A549 (cell line): Measurements from ENCODE around the gene SEMA6B.

Experiments used
- CTCF ChIP-seq: fragments of >200 bp; sonication (Bioruptor Twin); formaldehyde crosslinking; IDR thresholded peaks from 3 replicates; pipeline ENCODE4 v1.5.1; 2016
- EP300 ChIP-seq, 2 experiments: fragments of >200 bp; sonication (Bioruptor Twin); formaldehyde crosslinking; IDR thresholded peaks; 2 replicates in 1 of 2; 3 replicates in 1 of 2; pipeline ENCODE4 v1.6.1; 2016 to 2017
- ESRRA ChIP-seq: fragments of 150-350 bp; IDR thresholded peaks from 2 replicates; pipeline ENCODE4 v1.6.1; 2014; ENCODE audit warnings: mild to moderate bottlenecking, low read length, borderline replicate concordance
- HMGXB4 ChIP-seq: fragments of 250-450 bp; sonication (Bioruptor Pico); IDR thresholded peaks from 2 replicates; pipeline ENCODE4 v1.5.0; 2021; ENCODE audit warnings: mild to moderate bottlenecking, moderate library complexity, borderline replicate concordance
- NFE2L2 ChIP-seq: fragments of 150-350 bp; conservative IDR thresholded peaks from 2 replicates; pipeline ENCODE4 v1.6.1; 2014; ENCODE audit warnings: low read length
- POLR2A ChIP-seq: IDR thresholded peaks from 2 replicates; pipeline ENCODE4 v1.6.1; 2012; ENCODE audit warnings: mild to moderate bottlenecking, low read length
- RAD21 ChIP-seq, 2 experiments: fragments of >200 bp in 1 of 2; sonication (Bioruptor Twin) in 1 of 2; formaldehyde crosslinking in 1 of 2; IDR thresholded peaks in 1 of 2; conservative IDR thresholded peaks in 1 of 2; 2 replicates in 1 of 2; 3 replicates in 1 of 2; pipeline ENCODE4 v1.6.1; 2012 to 2018; ENCODE audit warnings: inconsistent platforms in 1 of 2
- RARB ChIP-seq: fragments of 250-450 bp; sonication (Bioruptor Pico); IDR thresholded peaks from 2 replicates; pipeline ENCODE4 v1.8.0; 2021; ENCODE audit warnings: mild to moderate bottlenecking, moderate library complexity
- RNF2 ChIP-seq: fragments of 200-600 bp; sonication (generic); IDR thresholded peaks from 2 replicates; pipeline ENCODE4 v1.6.1; 2016; ENCODE audit warnings: low read depth, mild to moderate bottlenecking, antibody characterized with exemption, moderate library complexity, borderline replicate concordance
- ZNF302 ChIP-seq: fragments of 250-450 bp; sonication (Bioruptor Pico); IDR thresholded peaks from 2 replicates; pipeline ENCODE4 v1.9.0; 2021; ENCODE audit warnings: inconsistent platforms, mild to moderate bottlenecking, moderate library complexity
- ZSCAN20 ChIP-seq: fragments of 250-450 bp; sonication (Bioruptor Pico); IDR thresholded peaks from 2 replicates; pipeline ENCODE4 v1.8.0; 2022; ENCODE audit warnings: mild to moderate bottlenecking, moderate library complexity
- TF ChIP-seq, protein P1 (sequence below): IDR thresholded peaks from 2 replicates; pipeline ENCODE4 v1.6.1; 2012
- TF ChIP-seq, protein P2 (sequence below): fragments of 200-600 bp; sonication (generic); IDR thresholded peaks from 2 replicates; pipeline ENCODE4 v1.6.1; 2016; ENCODE audit warnings: antibody characterized with exemption, mild to moderate bottlenecking, moderate library complexity

- no peak for TF ChIP-seq HMGXB4 (CRISPR knock-in tag)
- no peak for TF ChIP-seq CTCF
- TF ChIP-seq, protein P1, sequence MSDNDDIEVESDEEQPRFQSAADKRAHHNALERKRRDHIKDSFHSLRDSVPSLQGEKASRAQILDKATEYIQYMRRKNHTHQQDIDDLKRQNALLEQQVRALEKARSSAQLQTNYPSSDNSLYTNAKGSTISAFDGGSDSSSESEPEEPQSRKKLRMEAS = no peak
- no peak for TF ChIP-seq ESRRA
- TF ChIP-seq NFE2L2 = no peak
- no peak for TF ChIP-seq RAD21 (conservative IDR thresholded peaks at IDR 0.05 in 1 of 2, IDR thresholded peaks at IDR 0.05 in 1 of 2)
- TF ChIP-seq POLR2A = no peak
- TF ChIP-seq RNF2 = no peak
- TF ChIP-seq RARB (CRISPR knock-in tag) = no peak
- no peak for TF ChIP-seq EP300 (IDR thresholded peaks at IDR 0.05)
- no peak for TF ChIP-seq ZSCAN20 (CRISPR knock-in tag)
- TF ChIP-seq, protein P2, sequence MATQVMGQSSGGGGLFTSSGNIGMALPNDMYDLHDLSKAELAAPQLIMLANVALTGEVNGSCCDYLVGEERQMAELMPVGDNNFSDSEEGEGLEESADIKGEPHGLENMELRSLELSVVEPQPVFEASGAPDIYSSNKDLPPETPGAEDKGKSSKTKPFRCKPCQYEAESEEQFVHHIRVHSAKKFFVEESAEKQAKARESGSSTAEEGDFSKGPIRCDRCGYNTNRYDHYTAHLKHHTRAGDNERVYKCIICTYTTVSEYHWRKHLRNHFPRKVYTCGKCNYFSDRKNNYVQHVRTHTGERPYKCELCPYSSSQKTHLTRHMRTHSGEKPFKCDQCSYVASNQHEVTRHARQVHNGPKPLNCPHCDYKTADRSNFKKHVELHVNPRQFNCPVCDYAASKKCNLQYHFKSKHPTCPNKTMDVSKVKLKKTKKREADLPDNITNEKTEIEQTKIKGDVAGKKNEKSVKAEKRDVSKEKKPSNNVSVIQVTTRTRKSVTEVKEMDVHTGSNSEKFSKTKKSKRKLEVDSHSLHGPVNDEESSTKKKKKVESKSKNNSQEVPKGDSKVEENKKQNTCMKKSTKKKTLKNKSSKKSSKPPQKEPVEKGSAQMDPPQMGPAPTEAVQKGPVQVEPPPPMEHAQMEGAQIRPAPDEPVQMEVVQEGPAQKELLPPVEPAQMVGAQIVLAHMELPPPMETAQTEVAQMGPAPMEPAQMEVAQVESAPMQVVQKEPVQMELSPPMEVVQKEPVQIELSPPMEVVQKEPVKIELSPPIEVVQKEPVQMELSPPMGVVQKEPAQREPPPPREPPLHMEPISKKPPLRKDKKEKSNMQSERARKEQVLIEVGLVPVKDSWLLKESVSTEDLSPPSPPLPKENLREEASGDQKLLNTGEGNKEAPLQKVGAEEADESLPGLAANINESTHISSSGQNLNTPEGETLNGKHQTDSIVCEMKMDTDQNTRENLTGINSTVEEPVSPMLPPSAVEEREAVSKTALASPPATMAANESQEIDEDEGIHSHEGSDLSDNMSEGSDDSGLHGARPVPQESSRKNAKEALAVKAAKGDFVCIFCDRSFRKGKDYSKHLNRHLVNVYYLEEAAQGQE = no peak
- no peak for TF ChIP-seq ZNF302 (CRISPR knock-in tag)
Observed at GRCh38 chr19:4553775-4554174, 5.7 kb downstream of the SEMA6B start.
